Measurements from ENCODE around the gene MTPN.

GRCh38 chr7:135920478-135920877 is 56.7 kb downstream of the MTPN start:
- no peak for TF ChIP-seq CTCF (IDR thresholded peaks at IDR 0.05; ENCODE audit: insufficient read depth, low read depth, low read length)
- no peak for TF ChIP-seq EZH2 (IDR thresholded peaks at IDR 0.05; ENCODE audit: insufficient read depth, low read length)
